HEK293T (cell line): ENCODE results near the gene COL28A1.

Experiments used
- BHLHE40 ChIP-seq: fragments of 450-650 bp; IDR thresholded peaks from 2 replicates; pipeline ENCODE4 v1.6.1; 2016; ENCODE audit warnings: mild to moderate bottlenecking, moderate library complexity, borderline replicate concordance
- ELF4 ChIP-seq: fragments of 450-650 bp; IDR thresholded peaks from 2 replicates; pipeline ENCODE4 v1.6.1; 2017; ENCODE audit warnings: antibody characterized with exemption
- FOXA1 ChIP-seq: fragments of 450-650 bp; IDR thresholded peaks from 2 replicates; pipeline ENCODE4 v1.6.1; 2016; ENCODE audit warnings: mild to moderate bottlenecking
- FOXM1 ChIP-seq: fragments of 450-650 bp; IDR thresholded peaks from 2 replicates; pipeline ENCODE4 v1.6.1; 2017; ENCODE audit warnings: mild to moderate bottlenecking, borderline replicate concordance
- TARDBP ChIP-seq: fragments of 450-650 bp; IDR thresholded peaks from 2 replicates; pipeline ENCODE4 v1.6.1; 2016

GRCh38 chr7:7567898-7568531 lies 32.3 kb upstream of the COL28A1 start:
- TF ChIP-seq BHLHE40 (no peak), TARDBP (no peak), ELF4 (no peak), FOXM1 (no peak), FOXA1 (no peak)
